Lower leg skin (tissue), 4 donors: ENCODE measurements around the gene TNS2. TPM values are rescaled to one million over a fixed set of nuclear protein-coding genes. Genes with fewer than 3 reads are reported as not detected.

Experiments used
- DNase-seq, 2 donors: peaks; one replicate each; pipeline ENCODE4 v3.0.0-alpha.2; 2019; ENCODE audit warnings: low spot score in 2 of 2
- H3K4me3 ChIP-seq: fragments of 200-600 bp; sonication (generic); 2 replicates; pipeline ENCODE4 v1.5.1; 2017; ENCODE audit warnings: mild to moderate bottlenecking, low read depth; ENCODE audit not compliant: poor library complexity, severe bottlenecking
- CTCF ChIP-seq, 3 donors: fragments of 450-650 bp; IDR thresholded peaks; one replicate each; pipeline ENCODE4 v1.5.1; 2016; ENCODE audit warnings: antibody characterized with exemption in 3 of 3, mild to moderate bottlenecking in 3 of 3, moderate library complexity in 2 of 3
- POLR2A ChIP-seq, 2 donors: fragments of 450-650 bp; IDR thresholded peaks; one replicate each; pipeline ENCODE4 v1.6.1; 2016 to 2017; ENCODE audit warnings: antibody characterized with exemption in 2 of 2, mild to moderate bottlenecking in 1 of 2, moderate library complexity in 1 of 2
- WGBS, 2 donors: methylation state at CpG; one replicate each; pipeline ENCODE4 v1.1.5; 2018; 5-methylcytosine and 5-hydroxymethylcytosine counted together
- intact Hi-C: fragments of 100-400 bp; cut with DNase I; formaldehyde crosslinking; loops from one replicate; pipeline ENCODE4 v1.15.0; 2023; ENCODE audit warnings: low total_unique reads
- total RNA-seq, 4 donors: library from RNA; depleted of rRNA; stranded (reverse); fragments of >200 nt; gene quantifications; one replicate each; pipeline ENCODE4 v1.1.0, GENCODE V29; 2016

The TNS2 gene
- total RNA-seq, 4 donors from 2014 or later, result 21.8 to 87.1 (median 65.9) TPM

- TF ChIP-seq CTCF (IDR thresholded peaks at IDR 0.05) (no peak), POLR2A (IDR thresholded peaks at IDR 0.05) (no peak)
- H3K4me3 ChIP-seq, result peak overlapping the region; percentile 48
- WGBS, 2 donors, result 74 to 77% methylated on average over 2 of the region's 2 CpGs
- intact Hi-C loops, result no loop called here
- no peak for DNase-seq
Observed at GRCh38 chr12:53050426-53051057, 677 bp downstream of the TNS2 start.

GRCh38 chr12:53051058-53051880 lies 1.4 kb downstream of the TNS2 start:
- DNase-seq, result peak; percentile 91 to 97
- WGBS, 2 donors, result 44 to 49% methylated on average over 11 of the region's 11 CpGs
- H3K4me3 ChIP-seq, result no peak overlapping the region
- intact Hi-C loops, result no loop called here
- TF ChIP-seq POLR2A (IDR thresholded peaks at IDR 0.05) (peak in 1 of 2 donors; percentile 46), CTCF (IDR thresholded peaks at IDR 0.05) (peak in 1 of 3 donors; percentile 46)

- no peak overlapping the region for H3K4me3 ChIP-seq
- DNase-seq, result peak in 1 of 2 donors; percentile 86
- TF ChIP-seq POLR2A (IDR thresholded peaks at IDR 0.05) (no peak), CTCF (IDR thresholded peaks at IDR 0.05) (no peak)
- WGBS, 2 donors, result 35 to 53% methylated on average over 7 of the region's 7 CpGs
- intact Hi-C loops, result no loop called here
Observed at GRCh38 chr12:53051881-53052412, 2.1 kb downstream of the TNS2 start.

GRCh38 chr12:53052419-53053217 lies 2.8 kb downstream of the TNS2 start:
- no peak overlapping the region for H3K4me3 ChIP-seq
- intact Hi-C loops, result no loop called here
- peak; percentile 82 to 97 for DNase-seq
- 43 to 48% methylated on average over 11 of the region's 11 CpGs for WGBS, 2 donors
- TF ChIP-seq POLR2A (IDR thresholded peaks at IDR 0.05) (no peak), CTCF (IDR thresholded peaks at IDR 0.05) (no peak)

- intact Hi-C loops, result no loop called here
- WGBS, 2 donors, result 32 to 39% methylated on average over 14 to 16 of the region's 16 CpGs
- TF ChIP-seq CTCF (IDR thresholded peaks at IDR 0.05) (no peak), POLR2A (IDR thresholded peaks at IDR 0.05) (no peak)
- DNase-seq, result peak in 1 of 2 donors; percentile 93
- H3K4me3 ChIP-seq, result peak overlapping the region; percentile 29
Observed at GRCh38 chr12:53053218-53054111, 3.6 kb downstream of the TNS2 start.
